Measurements from ENCODE around the gene CDKL5.

DNA sequence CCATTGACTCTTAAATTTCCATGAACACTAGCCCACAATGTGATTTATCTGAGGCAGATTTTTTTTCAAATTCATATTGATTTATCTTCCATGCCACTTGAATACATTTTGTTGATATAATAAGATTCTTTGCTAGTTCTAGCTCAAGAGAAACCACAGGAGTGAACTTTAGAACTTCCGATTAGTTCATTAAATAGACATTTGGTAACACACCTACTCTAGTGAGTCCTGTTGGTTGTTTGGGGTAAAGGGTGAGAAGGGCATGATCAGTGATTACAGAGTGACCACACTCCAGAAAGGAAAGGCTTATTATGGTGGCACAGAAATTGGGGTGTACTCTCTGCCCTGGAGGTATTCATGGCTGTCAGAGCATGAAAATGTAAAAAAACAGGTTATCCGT, 120.4 kb downstream of the CDKL5 start:
- no peak for TF ChIP-seq POLR2AphosphoS5 (IDR thresholded peaks at IDR 0.05; ENCODE audit: borderline replicate concordance, low read depth, low read length)
- TF ChIP-seq EZH2 (IDR thresholded peaks at IDR 0.05) = no peak

All from SK-N-MC (cell line).